ENCODE measurements around the gene SAMD14. TPM values are rescaled to one million over a fixed set of nuclear protein-coding genes. Genes with fewer than 3 reads are reported as not detected.
A peak's percentile ranks its signal among the peaks of the same experiment; 100 is the strongest.

The SAMD14 gene
- total RNA-seq, 1 donor from 2014 or later, result 0.16 TPM

GRCh38 chr17:50132104-50132794, 2.3 kb upstream of the SAMD14 start:
- no peak for ATAC-seq

GRCh38 chr17:50130559-50131305, 772 bp upstream of the SAMD14 start:
- no peak for ATAC-seq

- peak; percentile 12 for ATAC-seq
Observed at GRCh38 chr17:50129353-50129727, 620 bp downstream of the SAMD14 start.

- ATAC-seq, result no peak
Observed at GRCh38 chr17:50128441-50129352, 1.3 kb downstream of the SAMD14 start.

- ATAC-seq, result no peak
Observed at GRCh38 chr17:50127697-50128361, 2.1 kb downstream of the SAMD14 start.

GRCh38 chr17:50125420-50125997, 4.5 kb downstream of the SAMD14 start:
- no peak for ATAC-seq

DNA sequence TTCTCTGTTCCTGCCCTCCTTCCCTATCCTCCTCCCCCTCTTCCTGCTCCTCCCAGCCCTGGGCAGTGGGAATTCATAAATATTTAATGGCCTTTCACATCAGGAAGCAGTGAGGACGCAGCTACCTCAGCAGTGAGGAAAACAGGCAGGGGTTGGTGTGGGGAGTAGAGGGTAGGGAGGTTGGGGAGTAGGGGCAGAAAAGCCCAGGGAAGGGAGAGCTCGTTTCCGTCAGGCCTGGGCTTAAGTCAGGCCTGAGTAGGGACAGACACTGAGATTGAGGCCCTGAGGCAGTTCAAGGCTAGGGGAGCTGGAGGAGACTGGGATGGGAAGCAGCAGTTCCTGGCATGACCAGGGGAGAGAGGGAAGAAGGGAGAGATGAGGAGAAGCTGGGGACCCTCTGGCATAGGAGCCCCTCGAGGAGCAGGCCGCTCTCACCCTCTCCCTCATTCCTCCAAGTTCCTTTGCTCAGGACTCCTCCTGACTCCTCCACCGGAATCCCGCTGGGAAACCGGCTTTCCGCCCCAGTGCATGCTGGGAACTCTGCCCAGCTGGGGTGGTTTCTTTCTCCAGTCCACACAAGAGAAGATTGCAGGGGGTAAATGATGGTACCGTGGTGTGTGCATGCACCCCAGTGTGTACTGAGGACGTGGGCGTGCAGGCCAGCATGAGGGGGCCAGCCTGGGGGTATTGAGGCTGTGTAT, 6.2 kb downstream of the SAMD14 start:
- ATAC-seq, result no peak

- ATAC-seq, result no peak
Observed at GRCh38 chr17:50122945-50123344, 7.0 kb downstream of the SAMD14 start.

DNA sequence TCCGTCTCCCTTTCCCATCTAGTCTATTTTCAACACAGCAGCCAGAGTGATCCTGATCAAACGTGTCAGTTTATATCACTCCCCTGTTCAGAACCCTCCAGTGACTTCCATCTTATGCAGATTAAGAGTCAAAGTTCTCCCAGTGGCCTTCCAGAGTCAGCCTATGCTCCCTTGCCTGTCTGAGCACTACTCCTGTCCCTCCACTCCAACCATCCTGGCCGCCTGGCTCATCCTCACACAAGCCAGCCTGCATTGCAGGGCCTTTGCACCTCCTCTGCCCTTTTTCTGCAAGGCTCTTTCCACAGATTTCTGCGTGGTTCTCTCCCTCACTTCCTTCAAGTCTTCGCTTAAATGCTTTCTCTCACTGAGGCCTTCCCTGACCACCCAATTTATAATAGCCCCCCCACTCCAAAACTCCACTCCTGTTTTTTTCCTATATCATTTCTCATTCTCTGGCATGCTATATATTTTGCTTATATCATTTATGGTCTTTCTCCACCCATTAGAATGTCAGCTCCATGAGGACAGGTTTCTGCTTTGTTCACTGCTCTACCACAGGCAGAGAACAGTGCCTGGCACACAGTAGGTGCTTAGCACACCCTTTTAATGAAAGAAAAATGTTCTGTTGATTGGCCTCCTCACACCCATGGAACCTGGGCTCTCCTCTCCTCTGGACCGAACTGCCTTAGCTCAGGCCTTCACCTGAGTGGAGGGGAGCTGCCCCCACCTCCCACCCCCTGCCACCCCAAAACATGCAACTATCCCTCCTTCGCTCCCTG, 9.3 kb downstream of the SAMD14 start:
- ATAC-seq, result no peak

- no peak for ATAC-seq
Observed at GRCh38 chr17:50118828-50119218, 11.1 kb downstream of the SAMD14 start.

DNA sequence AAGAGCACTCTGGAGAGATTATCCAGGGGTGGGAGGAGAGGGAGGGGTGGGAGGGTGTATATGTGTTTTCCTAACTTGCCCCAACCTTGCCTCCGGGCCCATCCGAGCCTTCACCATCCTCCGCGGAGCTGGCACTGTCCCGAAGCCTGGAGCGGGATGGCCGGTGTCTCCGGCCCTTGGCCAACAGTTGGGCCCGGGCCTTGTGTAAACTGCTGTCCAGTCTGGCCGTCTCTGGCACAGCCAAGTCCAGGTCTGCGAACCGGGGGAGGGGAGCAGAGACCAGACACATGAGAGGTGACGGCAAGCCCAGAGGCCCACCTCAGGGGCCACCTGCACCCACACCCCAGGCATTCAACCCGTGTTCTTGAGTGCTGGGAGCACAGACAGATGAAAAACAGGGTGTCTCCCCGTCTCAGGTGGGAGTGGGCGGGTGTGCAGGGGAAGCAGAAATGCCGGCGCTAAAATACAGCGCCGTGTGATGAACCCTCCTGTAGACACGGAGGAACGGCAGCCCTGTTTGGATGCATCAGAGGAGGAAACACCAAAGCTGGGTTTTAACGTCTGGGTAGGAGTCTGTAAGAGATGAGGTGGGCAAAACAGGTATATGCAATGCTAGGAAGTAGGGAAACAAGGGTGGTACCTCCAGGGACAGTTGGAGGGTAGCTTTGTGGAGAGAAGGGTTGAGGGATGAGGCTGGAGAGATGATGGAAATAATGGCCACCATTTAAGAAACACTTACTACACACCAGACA, 11.7 kb downstream of the SAMD14 start:
- ATAC-seq, result no peak

DNA sequence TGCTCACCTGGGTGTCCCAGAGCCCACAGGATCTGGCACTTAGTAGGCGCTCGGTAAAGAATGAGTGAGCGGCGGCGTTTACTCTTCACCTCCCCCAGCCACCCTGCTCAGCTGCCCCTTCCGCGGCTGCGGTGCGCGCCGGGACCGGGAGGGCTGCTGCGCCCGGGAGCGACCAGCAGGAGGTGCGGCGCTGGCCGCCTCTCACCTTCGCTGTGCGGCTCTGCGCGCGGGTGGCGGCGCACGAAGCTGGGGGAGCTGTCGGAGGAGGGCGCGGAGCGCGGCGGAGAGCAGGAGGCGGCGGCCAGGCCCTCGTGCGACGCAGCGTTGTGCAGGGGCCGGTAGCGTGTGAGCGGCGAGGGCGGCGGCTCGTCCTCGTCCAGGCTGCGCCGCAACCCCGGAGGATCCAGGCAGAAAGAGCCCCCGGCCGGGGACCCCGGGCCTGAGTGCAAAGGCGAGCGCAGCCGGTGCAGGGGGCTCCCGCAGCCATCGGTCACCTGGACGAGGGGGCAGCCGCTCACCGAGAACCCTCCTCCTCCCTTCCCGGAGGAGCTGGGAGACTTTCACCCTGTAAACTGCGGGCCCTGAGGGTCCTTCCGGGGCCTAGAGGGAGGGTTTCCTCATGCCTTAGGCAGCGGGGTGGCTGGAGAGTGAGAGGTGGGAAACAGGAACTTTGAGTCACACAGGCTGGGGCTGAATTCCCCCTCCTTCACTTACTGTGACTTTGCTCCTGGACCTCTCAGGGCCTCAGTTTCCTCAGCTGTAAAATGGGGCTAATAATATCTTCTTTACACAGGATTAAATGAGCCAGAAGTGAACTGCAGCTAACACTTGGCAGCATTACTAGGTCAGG, 12.5 kb downstream of the SAMD14 start:
- peak; percentile 55 for ATAC-seq

- ATAC-seq, result no peak
Observed at GRCh38 chr17:50115756-50116155, 14.2 kb downstream of the SAMD14 start.

- peak; percentile 12 for ATAC-seq
Observed at GRCh38 chr17:50114849-50115357, 15.1 kb downstream of the SAMD14 start.

- ATAC-seq, result no peak
Observed at GRCh38 chr17:50114401-50114800, 15.6 kb downstream of the SAMD14 start.

GRCh38 chr17:50113624-50114320, 16.2 kb downstream of the SAMD14 start:
- ATAC-seq, result no peak

DNA sequence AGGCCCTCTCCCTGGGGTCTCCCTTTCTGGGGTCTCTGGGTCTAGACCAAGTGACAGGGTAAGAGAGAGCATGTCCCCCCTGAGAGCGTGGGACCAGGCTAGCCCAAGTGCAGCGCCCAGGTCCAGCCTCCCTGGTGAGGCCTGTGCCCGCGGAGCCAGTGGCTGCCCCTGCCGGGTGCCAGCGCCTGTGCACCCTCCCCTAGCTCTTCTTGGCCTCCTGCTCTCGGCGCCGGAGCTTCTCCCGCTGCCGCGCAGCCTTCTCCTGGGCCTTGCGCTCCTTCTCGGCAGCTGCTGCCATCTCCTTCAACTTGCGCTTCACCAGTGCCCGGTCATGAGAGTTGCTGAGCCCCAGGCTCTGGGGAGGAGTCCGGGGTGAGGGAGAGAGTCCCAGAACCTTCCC, 17.3 kb downstream of the SAMD14 start:
- ATAC-seq, result peak; percentile 22
